H1 (cell line): ENCODE data around the gene SPANXA1.

Source experiments
- CHD2 ChIP-seq: IDR thresholded peaks from 2 replicates; pipeline ENCODE4 v1.6.1; 2012; ENCODE audit warnings: low read length, improper control_type of control experiment
- CTCF ChIP-seq, 3 experiments: IDR thresholded peaks; 1 replicate in 2 of 3; 2 replicates in 1 of 3; pipeline versions ENCODE4 v1.5.1 to v1.6.1; 2011; ENCODE audit warnings: low read length in 3 of 3, mild to moderate bottlenecking in 3 of 3, inconsistent platforms in 2 of 3, low read depth in 1 of 3, moderate library complexity in 1 of 3; ENCODE audit not compliant: insufficient read depth in 1 of 3; ENCODE audit errors: control extremely low read depth in 1 of 3
- EGR1 ChIP-seq: IDR thresholded peaks from 2 replicates; pipeline ENCODE4 v1.6.1; 2011; ENCODE audit warnings: low read depth, low read length, borderline replicate concordance
- EP300 ChIP-seq, 2 experiments: IDR thresholded peaks; 1 replicate in 1 of 2; 2 replicates in 1 of 2; pipeline ENCODE4 v1.6.1; 2011 to 2012; ENCODE audit warnings: low read depth in 2 of 2, low read length in 2 of 2, mild to moderate bottlenecking in 2 of 2, borderline replicate concordance in 1 of 2, inconsistent platforms in 1 of 2, moderate library complexity in 1 of 2
- FOSL1 ChIP-seq: IDR thresholded peaks from 2 replicates; pipeline ENCODE4 v1.6.1; 2011; ENCODE audit warnings: mild to moderate bottlenecking, low read depth, low read length, moderate library complexity; ENCODE audit not compliant: insufficient read depth
- GABPA ChIP-seq: IDR thresholded peaks from 2 replicates; pipeline ENCODE4 v1.6.1; 2011; ENCODE audit warnings: mild to moderate bottlenecking, low read length, moderate library complexity, borderline replicate concordance; ENCODE audit not compliant: insufficient read depth
- POLR2AphosphoS5 ChIP-seq: IDR thresholded peaks from 2 replicates; pipeline ENCODE4 v1.6.1; 2011; ENCODE audit warnings: low read depth, low read length
- SIN3A ChIP-seq, 2 experiments: IDR thresholded peaks in 1 of 2; conservative IDR thresholded peaks in 1 of 2; 2 replicates each; pipeline ENCODE4 v1.6.1; 2011 to 2012; ENCODE audit warnings: low read length in 2 of 2, improper control_type of control experiment in 1 of 2, low read depth in 1 of 2, mild to moderate bottlenecking in 1 of 2
- SIX5 ChIP-seq: IDR thresholded peaks from 2 replicates; pipeline ENCODE4 v1.6.1; 2011; ENCODE audit warnings: mild to moderate bottlenecking, low read depth, low read length

- TF ChIP-seq SIX5 (no peak), CTCF (IDR thresholded peaks at IDR 0.05; ENCODE audit: control extremely low read depth in 1 of 3, insufficient read depth in 1 of 3, low read depth in 1 of 3, low read length in 3 of 3) (no peak), EP300 (IDR thresholded peaks at IDR 0.05; ENCODE audit: borderline replicate concordance in 1 of 2, low read depth in 2 of 2, low read length in 2 of 2) (no peak), POLR2AphosphoS5 (no peak), CHD2 (no peak), GABPA (no peak), FOSL1 (no peak), EGR1 (no peak), SIN3A (conservative IDR thresholded peaks at IDR 0.05 in 1 of 2, IDR thresholded peaks at IDR 0.05 in 1 of 2; ENCODE audit: low read depth in 1 of 2, low read length in 2 of 2) (no peak)
These were observed 47.6 kb upstream of the SPANXA1 start for GRCh38 chrX:141632124-141632523.
